T1000 (cell line): ENCODE results near the gene ABR.
A peak's percentile ranks its signal among the peaks of the same experiment; 100 is the strongest.
"Not testable (repeated sequence)": the region's sequence is repeated elsewhere in the genome, so short reads cannot be mapped to it uniquely, and the experiment has no call there.

Experiments
- DNase-seq: peaks from one replicate; lab custom pipeline; 2025; ENCODE audit warnings: mixed read lengths; lab: John Stamatoyannopoulos, UW

ABR gene

DNA sequence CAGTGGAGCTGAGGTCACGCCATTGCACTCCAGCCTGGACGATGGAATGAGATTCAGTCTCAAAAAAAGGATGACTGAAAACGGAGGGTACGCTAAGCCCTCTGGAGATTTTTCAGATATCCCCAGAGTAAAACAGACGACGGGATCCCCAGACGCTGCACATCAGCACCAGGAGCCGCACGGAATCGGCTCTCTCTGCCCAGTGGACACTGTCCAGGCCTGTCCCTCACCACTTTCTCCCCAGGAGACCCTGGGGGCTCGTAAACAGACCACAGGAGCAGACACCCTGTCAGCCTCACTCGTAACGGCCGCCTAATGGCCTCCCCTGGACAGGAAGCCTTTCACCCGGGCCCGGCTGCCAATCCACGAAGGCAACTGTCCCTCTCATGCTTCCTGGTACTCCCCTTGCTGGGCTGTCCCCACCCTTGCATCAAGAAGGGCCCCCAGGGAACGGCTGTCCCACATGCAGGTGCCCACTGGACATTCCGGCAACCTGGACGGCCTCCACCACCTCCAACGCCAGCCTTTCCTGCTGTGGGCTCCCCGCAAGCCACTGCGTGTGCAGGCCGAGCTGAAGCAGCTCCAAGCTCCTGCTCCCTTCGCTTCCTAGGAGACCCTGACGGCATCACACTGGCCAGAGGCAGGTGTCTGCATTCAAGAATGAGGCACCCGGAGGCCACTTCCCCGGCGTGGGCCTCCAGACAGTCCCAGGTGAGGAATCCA, 108.5 kb downstream of the ABR start:
- DNase-seq, result no peak

DNA sequence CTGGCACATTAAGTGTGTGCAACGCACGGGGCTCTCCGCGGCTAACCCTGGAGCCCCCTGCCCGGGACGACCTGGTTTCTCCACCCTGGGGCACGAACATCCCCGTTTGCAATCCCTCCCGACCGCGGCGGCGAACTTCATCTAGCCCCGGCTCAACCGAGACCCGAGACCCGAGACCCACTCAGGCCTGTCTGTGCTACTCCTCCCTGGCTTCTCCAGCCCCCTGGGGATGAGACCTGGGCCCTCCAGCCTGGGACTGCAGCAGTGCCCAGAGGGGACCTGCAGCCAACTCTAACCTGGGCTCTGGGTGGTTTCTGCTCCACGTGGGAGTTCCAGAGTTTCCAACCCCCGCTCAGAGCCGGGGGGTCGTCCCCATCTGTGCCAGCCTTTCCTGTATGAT, 109.4 kb downstream of the ABR start:
- no peak for DNase-seq

DNA sequence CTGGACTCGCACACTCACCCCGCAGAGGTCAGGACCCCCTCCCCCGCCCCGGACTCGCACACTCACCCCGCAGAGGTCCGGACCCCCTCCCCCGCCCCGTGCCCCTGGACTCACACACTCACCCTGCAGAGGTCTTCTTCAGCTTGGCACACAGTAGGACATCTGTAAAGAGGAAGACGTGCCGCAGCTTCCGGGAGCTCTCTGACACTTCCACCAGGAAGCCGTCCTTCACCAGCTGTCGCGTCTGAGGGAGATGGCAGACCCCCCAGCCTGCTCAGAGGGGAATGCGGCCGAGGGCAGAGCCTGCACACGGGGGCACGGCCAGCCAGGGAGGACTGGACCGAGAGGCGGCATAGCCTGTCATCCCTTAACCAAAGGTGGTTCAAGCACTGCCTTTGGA, 109.9 kb downstream of the ABR start:
- DNase-seq, result no peak

DNA sequence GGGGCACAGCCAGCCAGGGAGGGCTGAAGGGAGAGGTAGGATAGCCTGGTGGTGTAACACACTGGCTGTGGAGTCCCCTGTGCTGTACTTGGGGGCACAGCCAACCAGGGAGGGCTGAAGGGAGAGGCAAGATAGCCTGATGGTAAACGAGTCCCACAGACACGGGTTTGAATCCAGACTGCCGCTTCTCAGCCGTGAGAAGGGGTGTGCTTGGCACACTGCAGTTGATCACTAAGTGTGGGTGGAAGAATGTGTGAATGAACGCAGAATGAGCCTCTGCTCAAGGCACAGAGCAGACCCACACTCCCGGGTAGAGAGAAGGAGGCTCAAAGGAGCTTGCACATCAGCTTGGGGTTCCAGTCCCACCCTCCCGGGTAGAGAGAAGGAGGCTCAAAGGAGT, 111.4 kb downstream of the ABR start:
- no peak for DNase-seq

DNA sequence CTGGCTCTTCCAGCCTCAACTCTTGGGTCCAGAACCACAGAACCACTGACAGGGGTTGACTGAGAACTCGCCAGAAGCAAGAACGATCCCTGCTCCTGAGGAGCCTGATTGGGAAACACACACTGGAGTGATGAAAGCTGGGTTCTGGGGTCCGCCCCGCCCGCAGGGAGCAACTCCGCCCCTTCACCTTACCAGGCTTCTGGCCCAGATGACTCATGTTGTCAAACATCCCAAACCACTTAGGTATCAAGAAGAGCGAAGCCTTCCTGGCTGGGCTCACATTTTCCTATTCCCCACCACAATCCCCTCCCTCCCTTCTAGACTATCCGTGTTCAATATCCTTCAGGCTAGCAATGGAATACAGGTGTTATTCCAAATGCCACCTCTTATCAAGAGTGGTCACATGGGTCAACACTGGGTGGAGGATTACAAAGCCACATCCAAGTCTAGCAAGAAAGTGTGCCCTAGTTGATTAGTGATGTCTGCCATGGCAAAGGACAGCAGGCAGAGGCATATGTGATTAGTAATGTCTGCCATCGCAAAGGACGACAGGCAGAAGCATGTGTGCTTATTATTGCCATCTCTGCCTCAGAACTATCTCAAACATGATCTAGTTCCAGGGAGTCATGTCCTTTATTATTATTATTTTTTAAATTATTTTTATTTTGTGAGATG, 112.4 kb downstream of the ABR start:
- peak; percentile 71 for DNase-seq

DNA sequence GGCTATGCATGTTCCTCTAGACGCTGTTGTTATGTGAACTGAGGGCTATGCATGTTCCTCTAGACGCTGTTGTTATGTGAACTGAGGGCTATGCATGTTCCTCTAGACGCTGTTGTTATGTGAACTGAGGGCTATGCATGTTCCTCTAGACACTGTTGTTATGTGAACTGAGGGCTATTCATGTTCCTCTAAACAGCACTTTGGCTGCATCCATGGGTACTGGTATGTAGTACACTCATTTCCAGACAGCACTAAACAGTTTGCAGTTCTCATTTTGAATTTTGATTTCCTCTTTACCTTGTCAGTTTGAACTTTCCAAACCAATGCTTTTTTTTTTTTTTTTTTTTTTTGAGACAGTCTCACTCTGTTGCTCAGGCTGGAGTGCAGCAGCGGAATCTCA, 114.4 kb downstream of the ABR start:
- not testable (repeated sequence) for DNase-seq

DNA sequence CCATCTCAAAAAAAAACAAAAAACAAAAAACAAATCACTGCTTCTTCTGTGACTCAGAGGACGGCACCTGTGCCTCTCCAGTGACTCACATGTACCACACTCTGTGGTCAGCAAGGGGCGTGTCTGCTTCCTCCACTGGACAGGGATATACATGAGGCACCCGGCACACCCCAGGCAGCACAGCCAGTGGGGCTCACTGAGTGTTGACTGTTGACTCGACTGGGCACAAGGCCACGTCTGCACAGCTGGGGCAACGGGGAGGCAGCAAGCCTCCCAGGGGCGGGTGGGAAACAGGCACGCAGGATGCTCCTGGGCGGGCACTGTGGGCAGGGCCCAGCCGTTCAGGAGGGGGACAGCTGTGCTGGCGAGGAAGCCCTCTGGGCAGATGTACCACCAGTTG, 118.8 kb downstream of the ABR start:
- peak; percentile 96 for DNase-seq

DNA sequence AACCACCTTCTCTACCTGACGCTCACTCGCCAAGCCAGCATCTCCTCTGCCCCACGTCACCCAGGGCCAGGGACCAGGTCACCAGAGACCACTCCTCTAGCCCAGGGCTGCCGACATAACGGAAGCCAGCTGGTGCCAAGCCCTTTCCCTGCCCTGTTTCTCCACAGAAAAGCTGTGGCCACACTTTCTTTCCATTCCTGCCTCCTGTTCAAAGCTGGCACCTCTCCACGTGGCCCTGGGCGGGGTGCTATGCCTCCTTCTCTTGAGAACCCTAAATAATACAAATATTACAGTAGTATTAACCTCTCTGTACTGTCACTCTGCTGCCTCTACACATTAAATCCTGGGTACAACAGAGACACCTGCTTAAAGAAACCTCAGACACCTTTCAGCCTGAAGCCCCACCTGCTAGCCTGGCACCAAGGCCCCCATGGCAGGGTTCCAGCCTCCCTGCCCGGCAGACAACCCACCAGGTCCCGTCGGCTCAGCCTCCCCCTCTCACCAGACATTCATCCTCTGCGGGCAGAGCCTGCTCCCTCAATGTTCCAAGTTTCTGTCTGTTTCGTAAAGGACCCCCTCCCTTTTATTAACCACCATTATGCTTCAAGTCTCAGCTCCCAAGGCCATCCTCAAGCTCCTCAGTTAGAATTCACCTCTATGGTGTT, 120.5 kb downstream of the ABR start:
- no peak for DNase-seq

DNA sequence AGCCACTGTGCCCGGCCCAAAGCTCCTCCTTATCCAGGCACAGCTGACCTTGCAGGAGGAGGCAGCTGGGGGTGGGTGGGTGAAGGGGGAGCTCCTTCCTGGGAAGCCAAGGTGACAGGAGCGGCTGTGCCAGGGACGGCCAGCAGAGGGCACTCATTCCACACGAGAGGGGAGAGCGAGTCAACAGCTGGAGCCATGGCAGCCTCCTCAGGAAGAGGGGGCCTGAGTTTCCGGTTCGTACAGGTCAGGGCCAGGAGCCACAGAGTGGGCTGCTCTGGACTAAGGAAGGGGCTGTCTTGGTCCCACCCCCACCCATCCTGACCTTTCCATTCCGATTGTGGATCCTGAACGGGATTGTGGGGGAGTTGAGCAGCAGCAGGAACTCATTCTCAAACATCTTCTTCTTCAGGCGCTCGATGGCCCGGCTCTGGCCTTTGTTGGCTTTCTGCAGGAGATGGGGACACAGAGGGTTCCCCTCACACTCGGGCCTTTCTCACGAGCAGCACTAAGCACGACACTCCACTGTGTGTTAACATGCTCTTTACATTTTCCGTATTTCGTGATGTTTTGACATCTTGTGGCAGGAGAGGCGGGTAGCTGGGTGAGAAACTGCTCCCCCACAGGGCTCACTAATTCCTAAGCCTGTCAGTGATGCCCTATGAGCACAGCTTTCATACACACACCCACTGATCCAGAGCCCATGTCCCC, 121.2 kb downstream of the ABR start:
- DNase-seq, result peak; percentile 54

DNA sequence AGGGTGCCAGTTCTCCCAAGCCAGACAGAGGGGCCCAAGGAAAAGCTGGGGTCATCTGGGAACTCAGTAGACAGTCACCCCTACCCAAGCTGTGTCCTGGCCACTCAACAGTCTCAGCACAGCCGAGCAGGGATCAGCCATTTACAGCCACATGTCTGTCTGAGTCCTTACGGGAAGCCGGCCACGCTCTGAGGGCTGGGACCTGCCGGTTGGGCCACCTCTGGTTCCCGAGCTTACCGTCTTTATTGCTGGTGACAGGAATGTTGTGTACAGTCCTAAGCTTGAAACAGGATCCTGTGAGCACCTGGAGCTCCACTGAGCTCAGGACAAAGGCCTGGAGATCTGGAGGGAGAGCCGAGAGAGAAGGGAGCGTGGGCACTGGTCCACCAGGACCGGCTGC, 123.0 kb downstream of the ABR start:
- no peak for DNase-seq

DNA sequence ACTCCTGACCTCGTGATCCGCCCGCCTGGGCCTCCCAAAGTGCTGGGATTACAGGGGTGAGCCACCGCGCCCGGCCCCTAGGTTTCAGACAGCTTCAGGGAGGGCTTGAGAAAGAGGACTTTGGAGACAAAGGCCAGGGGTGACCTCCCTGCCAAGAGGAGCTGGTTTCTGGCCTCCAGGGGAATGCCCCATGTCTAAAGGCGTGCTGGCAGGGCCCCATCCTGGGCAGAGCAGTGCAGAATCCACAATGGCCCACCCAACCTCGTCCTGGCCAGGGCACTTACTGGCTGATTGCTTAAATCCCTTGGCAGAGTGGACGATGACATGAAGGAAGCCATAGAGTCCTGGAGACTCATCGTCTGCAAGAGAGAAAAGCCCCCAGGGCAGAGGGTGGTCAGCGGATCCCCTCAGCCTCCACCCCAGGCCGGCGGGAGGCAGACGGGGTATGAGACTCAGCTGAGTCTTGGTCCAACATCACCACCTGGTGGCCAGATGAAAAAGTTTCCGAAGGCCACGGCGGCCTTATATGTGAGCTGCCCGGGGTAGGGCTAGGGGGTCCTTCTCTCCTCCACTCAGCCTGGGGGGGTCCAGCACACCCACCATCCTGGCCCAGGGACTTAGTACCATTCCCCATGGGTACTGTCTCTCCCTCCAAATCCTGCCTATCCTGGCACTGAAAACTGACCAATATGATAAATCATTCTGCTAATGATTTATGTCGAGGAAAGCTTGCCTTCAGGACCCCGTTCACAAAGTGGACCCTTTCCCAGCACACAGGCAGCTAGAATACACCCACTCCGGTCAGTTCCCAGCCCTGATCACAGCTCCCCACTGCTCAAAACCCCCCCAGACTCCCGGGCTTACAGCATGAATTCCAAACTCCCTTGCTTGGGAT, 123.8 kb downstream of the ABR start:
- peak; percentile 30 for DNase-seq

DNA sequence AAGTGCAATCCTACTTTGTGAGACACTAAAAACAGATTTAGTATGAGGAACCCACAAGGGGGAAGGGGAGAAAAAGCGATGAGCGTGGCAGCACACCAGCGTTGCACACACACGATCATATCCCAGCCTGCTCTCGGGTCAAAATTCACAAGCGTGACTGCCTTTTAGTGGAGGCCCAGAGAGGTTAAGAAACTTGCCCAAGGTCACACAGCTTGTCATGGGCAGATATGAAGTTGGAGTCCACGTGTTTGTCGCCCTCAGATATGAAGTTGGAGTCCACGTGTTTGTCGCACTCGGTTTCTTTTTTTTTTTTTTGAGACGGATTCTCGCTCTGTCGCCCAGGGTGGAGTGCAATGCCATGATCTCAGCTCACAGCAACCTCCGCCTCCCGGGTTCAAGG, 124.5 kb downstream of the ABR start:
- no peak for DNase-seq

DNA sequence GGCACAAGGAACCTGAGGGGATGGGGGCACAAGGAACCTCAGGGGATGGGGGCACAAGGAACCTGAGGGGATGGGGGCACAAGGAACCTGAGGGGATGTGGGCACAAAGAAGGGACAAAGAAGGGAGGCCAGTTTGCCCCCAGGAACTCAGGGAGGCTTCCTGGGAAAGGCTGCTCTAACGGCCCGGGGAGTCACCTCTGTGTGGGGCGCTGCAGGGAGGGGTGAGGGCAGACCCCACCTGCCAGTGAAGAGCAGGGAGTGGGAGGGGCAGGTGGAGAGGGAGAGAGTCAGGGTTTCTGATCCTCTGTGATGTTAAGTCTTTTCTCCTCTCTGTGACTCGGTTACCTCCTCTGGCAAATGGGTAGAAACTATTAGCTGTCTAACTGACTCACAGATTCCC, 125.1 kb downstream of the ABR start:
- DNase-seq, result no peak

DNA sequence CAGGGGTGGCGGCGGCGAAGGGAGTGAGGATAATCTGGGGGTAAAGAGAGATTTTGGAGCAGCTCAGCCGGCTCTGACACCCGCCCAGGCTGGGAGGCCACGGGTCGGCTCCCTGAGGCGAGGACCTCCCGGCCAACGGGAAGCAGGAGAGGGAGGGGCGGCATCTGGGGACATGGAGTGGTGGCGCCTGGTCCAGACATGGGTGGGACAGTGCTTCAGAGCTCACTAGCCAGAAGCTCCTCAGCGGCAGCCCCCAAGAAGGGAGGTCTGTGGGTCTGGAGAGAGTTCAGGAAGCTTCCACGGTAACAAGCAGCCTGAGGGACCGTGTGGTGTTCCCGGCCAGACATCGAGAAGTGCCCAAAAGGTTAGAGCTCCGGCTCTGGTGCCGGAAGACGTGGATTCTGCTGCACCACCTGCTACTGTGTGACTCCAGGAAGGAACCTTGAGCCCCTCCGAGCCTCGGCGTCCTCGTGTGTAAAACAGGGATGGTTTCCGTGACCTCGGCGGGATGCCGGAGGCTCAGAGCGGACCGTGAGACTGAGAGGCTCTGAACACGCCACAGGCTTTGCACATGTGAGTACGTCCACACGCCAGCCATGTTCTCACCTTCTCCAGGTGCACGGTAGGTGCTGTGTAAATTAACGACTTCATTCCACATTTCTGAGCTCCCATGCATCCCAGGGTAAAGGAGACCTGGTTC, 126.0 kb downstream of the ABR start:
- DNase-seq, result no peak

DNA sequence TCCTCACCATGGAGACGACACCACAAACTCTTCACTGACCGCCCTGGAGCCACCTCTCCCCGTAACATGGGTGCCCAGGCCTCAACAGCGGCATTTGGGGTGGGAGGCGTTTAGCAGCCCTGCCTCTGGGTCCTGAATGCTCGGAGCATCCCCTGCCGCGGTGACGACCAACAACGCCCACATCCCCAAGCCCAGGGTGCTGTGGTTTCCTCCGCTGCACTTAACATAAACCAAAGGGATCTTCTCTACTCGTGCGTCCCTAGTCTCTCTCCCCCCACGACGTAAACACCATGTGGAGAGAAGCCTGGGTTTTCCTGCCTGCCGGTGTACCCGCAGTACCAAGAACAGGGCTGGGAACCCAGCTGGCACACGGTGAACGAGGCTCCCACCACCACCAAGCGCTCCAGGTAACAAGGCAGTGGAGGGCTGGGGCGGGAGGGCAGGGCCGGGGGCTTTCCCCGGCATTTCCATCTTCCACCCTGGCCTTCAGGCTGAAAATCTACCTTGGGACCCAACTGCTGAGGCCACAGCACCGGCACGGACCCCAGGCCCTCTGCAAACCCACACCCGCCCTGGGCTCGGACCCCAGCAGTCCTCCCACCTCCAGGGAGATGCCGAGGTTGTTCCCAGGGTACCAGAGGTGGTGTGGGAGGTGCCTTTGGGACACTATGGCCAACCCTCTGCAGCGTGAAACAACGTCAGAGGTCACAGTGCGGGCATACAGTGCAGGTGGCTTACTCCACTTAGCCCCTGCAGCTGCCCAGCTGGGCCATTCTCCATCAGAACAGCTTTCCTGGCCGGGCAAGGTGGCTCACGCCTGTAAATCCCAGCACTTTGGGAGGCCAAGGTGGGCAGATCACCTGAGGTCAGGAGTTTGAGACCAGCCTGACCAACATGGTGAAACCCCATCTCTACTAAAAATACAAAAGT, 128.5 kb downstream of the ABR start:
- DNase-seq, result no peak

DNA sequence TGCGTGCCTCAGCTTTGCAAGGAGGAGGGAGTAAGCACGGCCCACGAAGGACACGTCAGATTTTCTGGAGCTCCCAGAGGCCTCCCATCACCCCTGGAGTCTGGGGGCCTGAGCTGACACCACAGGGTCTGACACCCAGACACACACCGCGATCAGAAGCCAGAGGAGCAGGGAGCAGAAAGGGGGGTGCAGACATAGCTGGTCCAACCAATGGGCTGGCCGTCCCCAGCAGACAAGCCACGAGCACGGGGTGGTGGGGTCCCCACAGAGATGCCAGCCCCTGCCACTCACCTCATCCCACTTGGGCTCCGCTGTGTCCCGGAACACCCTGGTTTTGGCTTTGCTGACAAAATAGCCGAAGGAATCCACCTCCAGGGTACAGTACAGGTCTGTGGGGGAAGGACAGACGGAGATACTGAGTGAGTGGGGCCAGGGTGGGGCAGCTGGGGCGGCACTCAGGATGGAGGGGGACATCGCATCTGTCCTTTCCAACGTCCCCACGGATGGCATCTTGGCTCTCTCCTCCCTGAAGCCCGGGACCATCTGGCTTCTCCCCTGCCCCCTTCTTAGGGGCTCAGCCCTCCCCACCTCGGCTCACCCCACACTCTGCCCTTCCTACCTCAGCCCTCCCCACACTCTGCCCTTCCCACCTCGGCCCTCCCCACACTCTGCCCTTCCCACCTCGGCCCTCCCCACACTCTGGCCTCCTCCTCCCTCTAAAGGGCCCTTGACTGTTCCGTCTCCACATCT, 129.4 kb downstream of the ABR start:
- DNase-seq, result no peak

DNA sequence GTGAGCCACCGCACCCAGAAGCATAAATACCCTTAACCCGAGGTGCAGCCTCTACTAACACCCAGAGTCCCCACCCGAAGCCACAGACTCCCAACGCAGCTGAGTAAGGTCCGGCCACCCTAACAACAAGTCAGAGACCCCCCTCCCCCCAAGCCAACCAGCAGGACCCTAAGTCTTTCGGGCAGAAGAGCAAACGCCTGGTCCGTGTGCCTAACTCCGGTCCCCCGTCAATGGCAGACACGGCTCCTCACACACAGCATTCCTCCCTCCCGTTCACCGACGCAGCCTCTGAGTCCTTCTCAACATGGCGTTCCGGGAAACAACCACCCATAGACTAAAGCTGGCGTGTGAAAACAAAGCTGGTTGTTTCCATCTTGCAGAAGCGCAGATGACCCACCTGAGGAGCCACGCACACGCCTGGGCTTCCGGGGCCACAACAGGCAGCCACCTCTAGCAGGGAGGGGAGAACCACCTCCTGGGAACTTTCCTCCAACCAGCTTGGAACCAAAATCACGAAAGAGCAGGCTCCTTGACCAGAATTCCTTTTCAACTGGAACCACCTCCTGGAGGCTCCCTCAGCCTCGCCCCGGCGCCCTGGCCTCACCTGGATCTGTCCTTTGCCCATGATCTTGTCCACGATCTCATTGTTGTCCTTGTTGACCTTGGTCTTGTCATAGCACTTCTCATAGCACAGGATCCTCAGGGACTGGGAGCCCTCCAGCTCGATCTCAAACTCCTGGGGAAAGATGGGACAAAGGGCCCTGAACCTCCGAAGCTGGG, 130.1 kb downstream of the ABR start:
- DNase-seq, result no peak

DNA sequence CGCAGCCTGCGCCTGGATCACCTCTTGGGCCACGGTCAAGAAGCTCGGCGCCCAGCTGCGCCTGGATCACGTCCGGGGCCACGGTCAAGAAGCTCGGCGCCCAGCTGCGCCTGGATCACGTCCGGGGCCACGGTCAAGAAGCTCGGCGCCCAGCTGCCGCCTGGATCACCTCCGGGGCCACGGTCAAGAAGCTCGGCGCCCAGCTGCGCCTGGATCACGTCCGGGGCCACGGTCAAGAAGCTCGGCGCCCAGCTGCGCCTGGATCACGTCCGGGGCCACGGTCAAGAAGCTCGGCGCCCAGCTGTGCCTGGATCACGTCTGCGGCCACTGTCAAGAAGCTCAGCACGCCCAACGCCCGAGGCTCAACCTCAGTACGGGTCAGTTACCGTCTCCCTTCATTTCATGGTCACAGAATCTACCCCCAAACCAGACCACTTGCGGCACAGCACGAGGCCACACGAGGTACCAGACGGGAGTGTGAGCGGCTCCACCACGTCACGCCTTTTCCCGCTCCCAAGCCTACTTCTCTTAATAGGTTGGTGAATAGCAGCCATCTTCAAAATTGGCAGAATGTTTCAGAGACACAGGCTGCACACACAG, 131.2 kb downstream of the ABR start:
- not testable (repeated sequence) for DNase-seq
